DMS79 treated with DMSO at 0.1 percent for 48 hours (cell line): Measurements from ENCODE around the gene CEP164.
"Not testable (repeated sequence)": the region's sequence is repeated elsewhere in the genome, so short reads cannot be mapped to it uniquely, and the experiment has no call there.

Source experiments
- DNase-seq: peaks from one replicate; lab custom pipeline; 2025; lab: John Stamatoyannopoulos, UW

CEP164 gene

GRCh38 chr11:117305145-117305544 lies 22.5 kb upstream of the CEP164 start:
- no peak for DNase-seq

DNA sequence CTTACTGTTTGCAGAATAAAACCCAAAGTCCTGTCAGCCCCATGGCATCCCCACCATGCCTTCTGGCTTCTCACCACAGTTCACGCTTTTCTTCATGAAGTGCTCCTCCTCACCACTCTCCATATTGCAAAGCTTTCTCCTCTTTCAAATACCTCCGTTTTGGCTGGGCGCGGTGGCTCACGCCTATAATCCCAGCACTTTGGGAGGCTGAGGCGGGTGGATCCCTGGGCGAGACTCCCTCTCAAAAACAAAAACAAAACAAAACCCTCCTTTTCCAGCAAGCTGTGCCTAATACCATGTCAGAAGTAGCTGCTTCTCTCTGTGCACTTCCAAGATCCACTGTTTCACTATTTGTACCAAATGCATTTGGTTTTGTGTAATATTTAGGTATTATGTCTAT lies 18.3 kb upstream of the CEP164 start:
- no peak for DNase-seq

DNA sequence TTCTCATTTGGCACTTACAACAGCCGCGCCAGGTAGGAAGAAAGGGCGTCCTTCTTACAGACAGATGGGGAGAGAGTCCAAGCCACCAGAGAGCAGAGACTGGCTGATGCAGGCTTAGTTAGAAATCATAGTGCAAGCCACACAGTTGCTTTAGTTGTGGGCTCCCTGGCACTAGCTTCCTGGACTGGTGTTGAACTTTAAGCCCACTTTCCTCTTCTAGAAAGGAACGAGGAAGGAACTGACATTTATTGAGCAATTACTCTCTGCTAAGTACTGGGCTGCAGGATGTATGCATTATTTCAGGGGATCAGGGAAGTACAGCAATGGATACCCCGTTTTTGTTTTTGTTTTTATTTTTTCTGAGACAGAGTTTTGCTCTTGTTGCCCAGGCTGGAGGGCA lies 14.6 kb upstream of the CEP164 start:
- no peak for DNase-seq

DNA sequence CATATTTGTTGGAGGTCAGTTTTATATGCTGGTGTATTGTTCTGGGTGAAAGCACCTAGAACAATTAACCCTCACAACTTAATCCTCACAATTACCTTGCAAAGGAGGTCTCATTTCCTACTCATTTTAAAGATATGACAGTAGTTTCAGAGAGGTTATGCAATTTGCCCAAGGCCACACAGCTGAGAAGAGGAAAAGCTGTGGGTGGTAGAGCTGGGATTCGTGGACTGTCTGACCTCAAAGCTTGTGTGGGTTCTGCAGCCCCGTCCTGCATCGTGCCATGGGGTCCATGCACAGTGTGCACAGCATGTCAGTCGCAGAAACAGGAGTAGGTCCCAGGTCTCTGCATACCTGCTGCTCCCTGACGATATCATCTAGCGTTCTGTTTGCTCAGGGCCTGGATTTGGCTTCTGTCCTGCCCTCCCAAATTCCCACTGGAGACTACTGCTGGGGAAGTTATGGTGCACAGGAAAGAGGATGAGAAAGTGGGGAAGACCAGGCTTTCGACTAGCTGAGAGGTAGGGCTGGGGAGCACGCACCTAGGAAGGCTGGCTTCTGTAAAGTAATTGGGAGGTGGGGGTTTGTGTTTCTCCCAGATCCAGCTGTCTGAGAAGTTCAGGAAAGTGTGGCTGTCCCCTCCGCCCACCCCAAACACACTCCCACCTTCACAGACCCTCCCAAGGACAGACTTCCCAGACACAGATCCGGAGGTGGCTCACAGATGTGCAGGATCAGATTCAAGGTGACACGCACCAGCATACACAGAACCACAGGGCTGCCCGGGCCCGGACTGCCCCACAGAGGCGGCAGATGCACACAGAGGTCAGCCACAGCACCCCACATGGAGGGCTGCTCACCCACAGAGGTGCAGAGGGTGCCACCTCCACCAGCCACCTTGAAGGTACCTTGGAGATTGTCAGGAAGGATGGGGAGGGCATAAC lies 13.6 kb upstream of the CEP164 start:
- DNase-seq = no peak

- DNase-seq = no peak
Observed at GRCh38 chr11:117314840-117315239, 12.8 kb upstream of the CEP164 start.

DNA sequence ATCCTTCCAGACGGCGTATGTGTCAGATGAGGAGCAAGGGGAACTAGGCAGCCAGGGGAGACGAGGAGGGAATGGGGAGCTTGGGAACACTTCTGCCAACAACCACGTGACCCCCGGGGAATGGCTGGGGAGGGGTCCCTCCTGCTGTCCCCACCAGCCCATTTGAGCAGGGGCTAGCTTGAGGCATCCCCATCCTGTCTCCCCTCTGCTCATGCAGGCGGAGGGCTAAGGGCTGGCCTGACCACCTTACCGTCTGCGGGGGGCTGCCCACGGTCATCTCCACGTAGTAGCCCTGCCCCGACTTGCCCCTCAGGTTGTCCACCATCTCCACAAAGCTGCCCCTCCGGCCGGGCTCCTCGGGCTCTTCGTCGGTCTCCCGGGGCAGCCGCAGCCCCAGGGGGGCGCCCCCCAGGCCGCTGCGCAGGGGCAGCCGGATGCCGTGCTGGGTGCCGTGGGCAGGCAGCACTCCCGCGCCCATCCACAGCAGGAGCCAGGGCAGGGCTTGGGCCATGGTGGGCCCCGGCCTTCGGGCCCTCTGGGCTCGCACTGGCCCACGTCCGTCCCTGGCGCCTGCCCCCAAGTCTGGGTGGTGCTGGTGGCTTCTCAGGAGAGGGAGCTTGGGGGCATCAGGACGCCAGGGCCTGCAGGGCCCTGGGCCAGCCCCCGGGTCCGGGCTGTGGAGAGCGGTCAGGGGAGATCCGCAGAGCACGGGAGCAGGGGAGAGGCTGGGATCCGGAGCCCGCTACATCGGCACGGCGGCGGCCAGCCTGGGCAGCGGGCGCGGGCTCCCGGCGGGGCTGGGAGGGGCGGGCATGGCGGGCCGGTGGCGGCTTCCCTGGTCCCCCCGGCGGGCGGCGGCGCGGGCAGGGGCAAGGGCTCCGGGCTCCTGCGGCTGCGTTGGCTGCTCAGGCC lies 12.1 kb upstream of the CEP164 start:
- DNase-seq = no peak

DNA sequence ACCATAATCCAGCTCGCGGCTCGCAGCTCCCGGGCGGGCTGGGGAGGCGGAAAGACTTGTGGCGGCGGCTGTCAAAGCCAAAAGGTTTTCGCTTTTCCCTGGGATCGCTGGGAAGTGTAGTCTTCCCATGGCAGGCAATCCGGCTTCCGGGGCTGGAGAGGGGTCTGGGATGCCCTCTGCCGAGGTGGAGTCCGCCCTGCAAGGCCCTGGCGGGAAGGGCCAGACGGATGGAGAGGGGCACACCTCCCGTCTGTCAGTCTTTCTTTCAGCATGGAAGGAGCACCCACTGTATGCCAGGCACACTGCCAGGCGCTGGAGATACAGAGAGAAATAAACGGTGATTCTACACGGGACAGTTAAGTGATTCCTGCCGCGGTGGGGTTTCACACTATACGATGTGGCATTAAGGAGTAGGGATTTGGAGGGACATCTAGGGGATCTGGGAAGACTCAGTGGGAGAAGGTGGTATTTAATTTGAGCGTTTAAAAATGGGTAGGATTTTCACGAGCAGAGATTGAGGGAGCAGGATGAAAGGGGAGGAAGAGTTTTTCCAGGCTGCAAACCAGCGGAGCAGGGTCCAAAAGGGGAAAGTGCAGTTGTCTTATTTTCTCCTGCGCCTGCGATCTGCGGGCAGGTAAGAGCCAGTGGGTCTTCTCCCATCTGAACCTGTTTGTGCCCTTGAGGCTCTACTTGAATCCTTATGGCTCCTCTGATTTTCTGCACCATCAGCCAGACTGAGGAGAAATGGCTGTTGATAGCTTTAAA lies 11.3 kb upstream of the CEP164 start, which contains the start of gene BACE1:
Gene BACE1, minus strand, starts transcription at position 60 of the 765 bp plus-strand sequence. CDS start 461 bp downstream, outside the sequence.
- DNase-seq = peak; percentile 83

DNA sequence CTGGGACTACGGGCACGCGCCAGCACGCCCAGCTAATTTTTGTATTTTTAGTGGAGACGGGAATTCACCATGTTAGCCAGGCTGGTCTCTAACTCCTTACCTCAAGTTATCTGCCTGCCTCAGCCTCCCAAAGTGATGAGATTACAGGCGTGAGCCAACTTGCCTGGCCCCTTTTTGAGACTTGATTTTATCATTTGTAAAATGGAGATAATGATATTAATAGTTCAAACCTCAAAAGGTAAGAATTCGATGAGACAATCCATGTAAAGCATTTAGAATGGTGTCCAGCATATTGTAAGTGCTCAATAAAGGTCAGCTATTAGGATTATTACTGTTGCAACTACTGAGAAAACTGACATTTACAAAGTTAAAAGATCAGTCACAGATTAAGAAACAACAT lies 8.9 kb upstream of the CEP164 start:
- DNase-seq = no peak

DNA sequence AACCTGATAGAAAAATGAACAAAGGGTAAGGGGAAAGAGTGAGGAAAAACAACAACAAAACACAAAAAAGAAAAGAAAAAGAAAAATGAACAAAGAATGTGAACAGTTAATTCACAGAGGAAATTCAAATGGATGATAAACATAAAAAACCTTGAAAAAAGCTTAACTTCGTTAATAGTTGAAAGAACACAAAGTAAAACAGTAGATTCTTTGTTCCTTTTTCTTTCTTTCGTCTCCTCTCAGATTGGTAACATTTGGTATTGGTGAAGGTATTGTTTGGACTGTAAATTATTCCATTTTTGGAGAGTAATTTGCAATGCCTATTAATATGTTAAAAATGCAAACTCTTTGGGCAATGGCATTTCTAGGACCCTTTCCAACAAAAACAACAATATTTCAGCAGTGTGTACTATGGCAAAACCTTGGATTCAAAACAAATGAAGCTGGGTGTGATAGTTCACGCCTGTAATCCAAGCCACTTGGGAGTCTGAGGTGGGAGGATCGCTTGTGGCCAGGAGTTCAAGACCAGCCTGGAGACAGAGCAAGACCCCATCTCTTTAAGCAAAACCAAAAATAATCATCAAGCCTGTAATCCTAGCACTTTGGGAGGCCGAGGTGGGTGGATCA lies 8.3 kb upstream of the CEP164 start:
- no peak for DNase-seq

DNA sequence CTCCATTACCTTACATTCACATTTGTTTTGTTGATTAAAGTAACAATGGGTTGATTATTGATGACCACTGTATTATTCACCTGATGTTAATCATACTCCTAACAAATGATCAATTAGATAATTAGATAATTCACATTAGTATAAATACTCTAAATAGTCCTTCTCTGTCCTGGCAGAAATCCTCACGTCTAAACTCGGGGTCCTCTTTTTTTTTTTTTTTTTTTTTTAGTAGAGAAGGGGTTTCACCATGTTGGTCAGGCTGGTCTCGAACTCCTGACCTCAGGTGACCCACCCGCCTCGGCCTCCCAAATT lies 443 bp upstream of the CEP164 start:
- not testable (repeated sequence) for DNase-seq

DNA sequence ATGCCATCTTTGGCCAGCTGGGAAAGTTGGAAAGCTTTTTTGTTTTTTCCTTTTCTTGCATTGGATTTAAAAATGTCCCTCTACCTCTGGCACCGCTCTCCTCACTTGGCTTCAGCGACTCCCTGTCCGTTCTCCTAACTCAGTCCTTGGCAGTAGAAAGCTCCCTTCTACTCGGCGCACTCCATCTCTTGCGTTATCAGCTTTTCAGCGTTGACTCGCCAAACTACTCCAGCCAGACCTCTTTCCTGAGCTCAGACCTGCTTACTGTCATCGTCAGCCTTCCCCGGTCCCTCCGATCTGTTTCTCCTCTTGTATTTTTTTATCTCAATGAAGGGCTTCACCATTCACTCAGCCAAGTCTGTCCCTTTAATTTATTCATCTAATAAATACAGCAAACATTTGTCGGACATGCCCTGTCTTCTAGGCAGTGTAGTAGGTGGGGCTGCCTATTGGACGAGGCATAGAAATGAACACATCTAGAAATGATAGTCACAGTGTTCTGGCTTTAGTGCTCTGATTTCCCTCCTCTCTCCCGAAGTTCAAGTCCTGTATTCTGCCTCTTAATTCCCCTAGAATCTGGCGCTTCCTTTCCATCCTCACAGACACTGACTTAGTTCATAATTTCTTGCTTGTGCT lies 839 bp downstream of the CEP164 start:
- peak; percentile 59 for DNase-seq

DNA sequence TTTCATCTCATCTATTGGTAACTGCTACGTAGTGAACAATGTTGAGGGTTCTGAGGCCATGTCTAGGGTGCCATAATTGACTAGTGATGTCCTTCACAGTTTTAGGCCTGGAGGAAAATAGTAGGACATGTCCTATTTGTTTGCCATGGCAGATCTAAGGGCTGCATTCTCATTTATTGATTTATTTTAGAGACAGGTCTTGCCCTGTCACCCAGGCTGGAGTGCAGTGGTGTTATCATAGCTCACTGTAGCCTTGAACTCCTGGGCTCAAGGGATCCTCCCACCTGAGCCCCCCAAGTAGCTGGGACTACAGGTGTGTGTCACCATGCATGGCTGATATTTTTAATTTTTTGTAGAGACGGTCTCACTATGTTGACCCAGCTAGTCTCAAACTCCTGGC lies 5.2 kb downstream of the CEP164 start:
- no peak for DNase-seq

GRCh38 chr11:117333917-117334316 lies 6.3 kb downstream of the CEP164 start:
- DNase-seq = no peak

- no peak for DNase-seq
Observed at GRCh38 chr11:117334896-117335295, 7.2 kb downstream of the CEP164 start.

DNA sequence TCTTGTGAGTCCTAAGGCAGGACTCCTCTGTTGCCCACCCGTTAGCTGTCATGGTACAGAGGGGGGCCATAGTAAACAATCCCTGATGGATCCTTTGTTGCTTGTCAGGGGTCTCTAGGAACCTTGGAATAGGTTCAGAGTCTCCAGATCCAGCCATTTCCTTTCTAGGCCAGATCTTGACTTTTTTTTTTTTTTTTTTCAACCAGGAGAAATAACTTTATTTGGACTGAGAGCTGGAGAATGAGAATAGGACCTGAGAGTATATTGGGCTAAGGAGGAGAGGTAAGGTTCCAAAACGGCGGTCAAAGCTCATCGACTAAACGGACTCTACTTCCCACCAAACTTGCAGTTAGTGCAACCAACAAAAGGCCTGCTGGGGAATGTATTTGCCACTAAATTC lies 7.7 kb downstream of the CEP164 start:
- no peak for DNase-seq

DNA sequence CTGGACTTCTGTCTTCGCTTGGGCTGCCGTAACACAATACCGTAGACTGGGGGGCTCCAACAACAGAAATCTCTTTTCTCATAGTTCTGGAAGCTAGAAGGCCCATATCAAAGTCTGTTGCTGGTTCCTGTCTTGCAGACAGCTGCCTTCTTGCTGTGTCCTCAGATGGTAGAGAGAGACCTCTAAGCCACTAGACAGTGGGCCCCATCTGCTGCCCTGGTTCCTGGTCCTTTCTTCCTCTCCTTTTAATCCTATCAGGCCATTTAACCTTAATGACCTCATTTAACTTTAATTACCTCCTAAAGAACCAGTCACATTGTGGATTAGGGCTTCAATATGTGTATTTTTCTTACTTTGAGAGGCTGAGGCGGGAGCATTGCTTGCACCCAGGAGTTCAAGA lies 9.4 kb downstream of the CEP164 start:
- DNase-seq = no peak

DNA sequence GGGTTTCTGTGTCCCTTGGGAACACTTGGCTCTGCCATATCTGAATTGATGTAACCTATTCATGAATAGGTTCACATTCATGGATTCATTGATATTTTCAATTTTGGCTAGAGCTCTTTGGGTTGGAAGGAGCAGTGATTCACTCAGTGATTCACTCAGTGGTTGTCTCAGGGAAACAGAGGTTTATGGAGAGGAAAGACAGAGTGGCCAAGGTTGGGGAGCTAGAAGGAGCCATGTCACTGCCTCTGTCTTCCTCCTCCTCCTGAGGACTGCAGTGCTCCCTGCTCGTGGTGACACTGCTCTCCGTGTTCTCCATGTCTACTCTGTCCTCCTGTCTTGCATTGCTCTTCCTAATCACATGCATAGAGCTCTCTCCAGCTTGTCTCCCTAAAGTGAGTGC lies 17.4 kb downstream of the CEP164 start:
- no peak for DNase-seq

- no peak for DNase-seq
Observed at GRCh38 chr11:117354550-117354949, 26.9 kb downstream of the CEP164 start.

DNA sequence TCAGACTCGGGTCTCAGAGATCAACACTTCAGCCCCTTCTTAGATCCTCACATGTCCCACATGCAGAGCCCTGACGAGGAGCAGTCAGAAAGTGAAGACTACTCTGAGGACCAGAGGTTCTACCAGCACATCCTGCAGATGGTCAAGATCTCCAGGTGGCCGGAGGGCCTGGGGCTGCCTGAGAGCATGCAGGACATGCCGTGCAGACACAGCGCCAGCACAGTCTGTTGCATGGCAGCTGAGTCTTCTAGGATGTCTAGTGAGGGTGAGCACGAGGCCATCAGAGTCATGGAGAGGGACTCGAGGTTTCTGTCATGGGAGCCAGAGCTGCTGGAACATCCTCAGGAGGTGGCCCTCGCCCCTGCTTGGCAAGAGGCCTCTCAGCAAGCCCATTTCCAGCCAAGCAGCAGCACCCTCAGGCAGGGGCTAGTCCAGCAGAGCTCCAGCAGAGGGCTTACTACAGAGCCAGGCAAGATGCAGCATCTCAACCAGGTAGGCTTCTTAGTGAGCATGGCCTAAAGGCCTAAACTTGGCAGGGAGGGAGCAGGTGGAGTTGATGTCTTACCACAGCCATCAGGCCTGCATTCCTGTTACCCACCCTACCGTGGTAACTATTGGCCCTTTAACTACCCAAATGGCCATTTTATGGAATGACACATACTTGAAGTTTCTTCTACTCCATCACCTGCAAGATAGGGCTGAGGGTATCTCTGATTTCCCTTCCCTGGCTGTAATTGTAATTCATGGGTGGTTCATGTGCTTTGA lies 28.7 kb downstream of the CEP164 start:
- DNase-seq = no peak

DNA sequence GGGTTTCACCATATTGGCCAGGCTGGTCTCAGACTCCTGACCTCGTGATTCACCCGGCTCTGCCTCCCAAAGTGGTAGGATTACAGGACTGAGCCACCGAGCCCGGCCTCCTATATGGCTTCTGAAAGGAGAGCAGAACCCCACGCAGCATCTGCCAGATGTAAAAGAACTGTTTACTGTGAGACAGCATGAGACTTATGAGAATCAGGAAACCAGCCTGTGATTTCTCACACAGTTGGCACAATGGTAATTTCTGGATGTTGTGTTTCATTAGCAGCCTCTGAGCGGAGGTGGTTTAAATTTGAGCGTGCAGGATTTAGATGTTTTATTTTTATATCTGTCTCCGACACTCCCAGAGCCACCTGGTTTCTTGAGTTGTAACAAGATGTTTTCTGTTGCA lies 33.8 kb downstream of the CEP164 start:
- no peak for DNase-seq
